Activated effector memory CD4-positive, alpha-beta T cell treated with Interleukin-2 at 50 U/mL for 16 hours (primary cell): ENCODE measurements around the gene TMA16.
"Not testable (repeated sequence)": the region's sequence is repeated elsewhere in the genome, so short reads cannot be mapped to it uniquely, and the experiment has no call there.

Experiments
- DNase-seq: peaks from one replicate; pipeline ENCODE4 v3.0.0-alpha.2; 2020

TMA16 gene

GRCh38 chr4:163494360-163495241 is at the start of gene TMA16:
Gene TMA16, plus strand, starts transcription at chr4:163494690. Its CDS starts 112 bp downstream, at chr4:163494802.
- peak; percentile 71 for DNase-seq

GRCh38 chr4:163447023-163447422 is 47.5 kb upstream of the TMA16 start:
- DNase-seq, result not testable (repeated sequence)

GRCh38 chr4:163447481-163447880 is 47.0 kb upstream of the TMA16 start:
- no peak for DNase-seq

GRCh38 chr4:163448540-163449203 is 45.8 kb upstream of the TMA16 start:
- DNase-seq, result no peak

GRCh38 chr4:163462556-163462955 is 31.9 kb upstream of the TMA16 start:
- no peak for DNase-seq

GRCh38 chr4:163467082-163467770 is 27.3 kb upstream of the TMA16 start:
- DNase-seq, result no peak

GRCh38 chr4:163470391-163470790 is 24.1 kb upstream of the TMA16 start:
- DNase-seq, result no peak

GRCh38 chr4:163473130-163473529 is 21.4 kb upstream of the TMA16 start:
- DNase-seq, result no peak

GRCh38 chr4:163473576-163473975 is 20.9 kb upstream of the TMA16 start, which contains the start of gene TKTL2:
Gene TKTL2, minus strand, starts transcription at chr4:163473754. Its CDS starts 20 bp downstream, at chr4:163473734.
- DNase-seq, result no peak

- DNase-seq, result no peak
Measured at GRCh38 chr4:163474027-163474426, 20.5 kb upstream of the TMA16 start.

- no peak for DNase-seq
Measured at GRCh38 chr4:163476761-163477438, 17.6 kb upstream of the TMA16 start.

- DNase-seq, result no peak
Measured at GRCh38 chr4:163482190-163482589, 12.3 kb upstream of the TMA16 start.

GRCh38 chr4:163484906-163485305 is 9.6 kb upstream of the TMA16 start:
- DNase-seq, result no peak

- no peak for DNase-seq
Measured at GRCh38 chr4:163485589-163485988, 8.9 kb upstream of the TMA16 start.

GRCh38 chr4:163486321-163486720 is 8.2 kb upstream of the TMA16 start:
- no peak for DNase-seq

- no peak for DNase-seq
Measured at GRCh38 chr4:163489929-163490328, 4.6 kb upstream of the TMA16 start.

- DNase-seq, result no peak
Measured at GRCh38 chr4:163492951-163493504, 1.5 kb upstream of the TMA16 start.

GRCh38 chr4:163493643-163494359 is 689 bp upstream of the TMA16 start:
- no peak for DNase-seq

- no peak for DNase-seq
Measured at GRCh38 chr4:163495900-163496299, 1.4 kb downstream of the TMA16 start.

GRCh38 chr4:163500586-163500985 is 6.1 kb downstream of the TMA16 start:
- no peak for DNase-seq

- DNase-seq, result no peak
Measured at GRCh38 chr4:163505374-163505773, 10.9 kb downstream of the TMA16 start.

- DNase-seq, result no peak
Measured at GRCh38 chr4:163515198-163515597, 20.7 kb downstream of the TMA16 start.
